Stimulated activated CD4-positive, alpha-beta T cell treated with anti-CD3 and anti-CD28 coated beads, Interleukin-4, amount 100 ng/mL, for 4 hours (primary cell): ENCODE measurements around the gene TLX2.

Experiments
- DNase-seq, 2 experiments: peaks; one replicate each; pipeline ENCODE4 v3.0.0-alpha.2; 2020

The TLX2 gene

GRCh38 chr2:74497777-74498499 is 16.3 kb upstream of the TLX2 start:
- peak in 1 of 2 experiments; percentile 38 for DNase-seq

GRCh38 chr2:74498500-74499266 is 15.6 kb upstream of the TLX2 start:
- no peak for DNase-seq

- DNase-seq = peak; percentile 30 to 42
These were observed 14.8 kb upstream of the TLX2 start, which contains the start of gene LBX2 for GRCh38 chr2:74499267-74499939. LBX2 (minus strand) TSS chr2:74499603; CDS start chr2:74499537, 66 bp downstream.

GRCh38 chr2:74499940-74500577 is 14.2 kb upstream of the TLX2 start:
- no peak for DNase-seq

- no peak for DNase-seq
These were observed 13.7 kb upstream of the TLX2 start for GRCh38 chr2:74500578-74500946.

GRCh38 chr2:74501335-74502071 is 12.7 kb upstream of the TLX2 start:
- no peak for DNase-seq

- DNase-seq = no peak
These were observed 12.0 kb upstream of the TLX2 start for GRCh38 chr2:74502147-74502719.

- DNase-seq = peak; percentile 21 to 45
These were observed 11.3 kb upstream of the TLX2 start for GRCh38 chr2:74502720-74503505.

GRCh38 chr2:74503506-74504475 is 10.5 kb upstream of the TLX2 start:
- DNase-seq = no peak

GRCh38 chr2:74504591-74504990 is 9.7 kb upstream of the TLX2 start:
- no peak for DNase-seq

GRCh38 chr2:74505448-74506246 is 8.6 kb upstream of the TLX2 start:
- DNase-seq = no peak

GRCh38 chr2:74507145-74507925 is 6.9 kb upstream of the TLX2 start, which contains the start of gene PCGF1:
PCGF1 (minus strand) TSS chr2:74507695; CDS start chr2:74507668, 27 bp downstream.
- peak; percentile 99 for DNase-seq

- peak in 1 of 2 experiments; percentile 13 for DNase-seq
These were observed 6.2 kb upstream of the TLX2 start for GRCh38 chr2:74507926-74508520.

GRCh38 chr2:74510272-74510671 is 4.0 kb upstream of the TLX2 start:
- DNase-seq = no peak

- no peak for DNase-seq
These were observed 2.9 kb upstream of the TLX2 start for GRCh38 chr2:74511104-74511989.

- no peak for DNase-seq
These were observed 1.3 kb upstream of the TLX2 start for GRCh38 chr2:74512744-74513604.
